Prostate gland (tissue), 2 donors: ENCODE results near the gene CPED1.

Source experiments
- CTCF ChIP-seq, 4 experiments: fragments of 200-600 bp in 2 of 4; fragments of 450-650 bp in 2 of 4; sonication (generic) in 2 of 4; IDR thresholded peaks; 1 replicate in 3 of 4; 2 replicates in 1 of 4; pipeline ENCODE4 v1.5.1; 2016 to 2019; ENCODE audit warnings: antibody characterized with exemption in 4 of 4, mild to moderate bottlenecking in 2 of 4, moderate library complexity in 2 of 4
- POLR2A ChIP-seq: fragments of 450-650 bp; IDR thresholded peaks from one replicate; pipeline ENCODE4 v1.6.1; 2016; ENCODE audit warnings: antibody characterized with exemption, mild to moderate bottlenecking
- POLR2AphosphoS5 ChIP-seq: sonication (generic); formaldehyde crosslinking; IDR thresholded peaks from one replicate; pipeline ENCODE4 v1.6.1; 2017; ENCODE audit warnings: antibody characterized with exemption

- no peak for TF ChIP-seq POLR2A
- TF ChIP-seq CTCF (IDR thresholded peaks at IDR 0.05) = no peak
- TF ChIP-seq POLR2AphosphoS5 = no peak
Measured at GRCh38 chr7:121015560-121015959, 27.0 kb downstream of the CPED1 start.
